ENCODE data around the gene CALML6. TPM values are rescaled to one million over a fixed set of nuclear protein-coding genes. Genes with fewer than 3 reads are reported as not detected.

The CALML6 gene
- polyA plus RNA-seq, 3 donors = 0.24 TPM; not detected in 2

DNA sequence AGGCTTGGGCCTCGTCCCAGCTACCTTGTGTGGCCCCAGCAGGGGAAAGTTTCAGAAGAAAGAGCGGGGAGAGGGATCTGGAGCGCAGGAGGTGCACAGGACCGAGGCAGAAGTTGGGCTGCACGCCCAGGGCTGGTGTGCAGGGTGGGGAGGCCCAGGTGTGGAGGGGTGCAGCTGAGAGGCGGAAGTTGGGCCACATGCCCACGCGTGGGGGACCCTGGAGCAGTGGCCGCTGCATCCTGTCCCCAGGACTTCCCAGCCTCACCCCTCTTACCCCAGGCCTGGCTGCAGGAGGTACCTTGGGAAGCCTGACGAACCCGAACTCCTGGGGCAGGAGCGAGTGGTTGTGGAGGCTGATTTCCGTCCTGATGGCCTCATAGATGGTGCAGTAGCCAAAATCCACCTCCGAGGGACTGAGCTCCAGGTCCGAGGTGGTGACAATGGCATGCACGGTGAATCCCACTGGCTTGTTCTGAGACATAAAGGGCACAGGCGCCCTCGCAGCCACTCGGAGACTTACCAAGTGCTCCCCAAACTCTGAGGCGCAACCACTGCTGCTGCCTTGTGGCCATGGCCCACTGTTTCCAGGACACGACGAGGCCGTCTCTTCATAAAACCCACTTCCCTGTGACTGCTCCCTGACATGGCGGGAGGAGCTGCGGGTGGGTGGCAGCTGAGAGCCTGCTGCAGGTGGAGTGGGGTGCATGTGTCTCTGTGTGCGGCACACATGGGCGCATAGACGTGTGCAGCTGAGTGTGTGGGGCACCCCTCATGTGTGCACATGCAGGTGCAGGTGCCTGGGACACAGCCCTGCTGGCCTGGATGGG is 24.4 kb downstream of the CALML6 start:
- no peak for DNase-seq
- Histone ChIP-seq H3K79me2 (ENCODE audit: insufficient read depth, low read length) (no peaks in the 10 kb centered on the region), H3K27ac (ENCODE audit: low read depth in 1 of 2, low read length in 2 of 2) (no peak overlapping the region), H2AFZ (ENCODE audit: insufficient read depth, low read depth, low read length, poor library complexity, severe bottlenecking) (no peak overlapping the region), H3K27me3 (ENCODE audit: control insufficient read depth in 2 of 2, insufficient read depth in 2 of 2, low read length in 2 of 2) (no peaks in the 10 kb centered on the region), H3K9me3 (replicated peaks in 1 of 2; ENCODE audit: control insufficient read depth in 1 of 2, insufficient read depth in 1 of 2, low read length in 2 of 2) (no peaks in the 10 kb centered on the region), H3K4me1 (ENCODE audit: control insufficient read depth in 1 of 2, insufficient read depth in 2 of 2, low read length in 2 of 2) (peaks cover 6% of the 10 kb centered on the region in 2 donors), H3K4me2 (replicated peaks; ENCODE audit: extremely low read depth, low read length, poor library complexity, severe bottlenecking) (no peak overlapping the region), H3K36me3 (replicated peaks in 1 of 2; ENCODE audit: control insufficient read depth in 1 of 2, insufficient read depth in 2 of 2, low read length in 2 of 2) (no peaks in the 10 kb centered on the region), H3K4me3 (replicated peaks in 1 of 3; ENCODE audit: low read depth in 2 of 3, low read length in 3 of 3) (no peak overlapping the region), H4K20me1 (ENCODE audit: insufficient read depth, low read length) (no peaks in the 10 kb centered on the region), H3K9ac (ENCODE audit: insufficient read depth, low read length, poor library complexity, severe bottlenecking) (no peak overlapping the region)
- no peak overlapping the region for H3K27ac Mint-ChIP-seq
- no peaks in the 10 kb centered on the region for H3K36me3 Mint-ChIP-seq
- peaks cover 4 to 8% (median 5%) of the 10 kb centered on the region in 3 donors for H3K27me3 Mint-ChIP-seq (ENCODE audit: low read depth in 3 of 3)
- no peak overlapping the region for H3K4me3 Mint-ChIP-seq
- WGBS (ENCODE audit: insufficient coverage) = 96% methylated on average over 16 of the region's 28 CpGs
- H3K4me1 Mint-ChIP-seq = peaks cover 6% of the 10 kb centered on the region
- intact Hi-C loops (cut with micrococcal nuclease) = loop anchor here in 1 of 2 donors (5.0 kb wide), 1 partner anchor 108 kb away; no protein-coding TSS in a partner anchor
- TF ChIP-seq, protein P1, sequence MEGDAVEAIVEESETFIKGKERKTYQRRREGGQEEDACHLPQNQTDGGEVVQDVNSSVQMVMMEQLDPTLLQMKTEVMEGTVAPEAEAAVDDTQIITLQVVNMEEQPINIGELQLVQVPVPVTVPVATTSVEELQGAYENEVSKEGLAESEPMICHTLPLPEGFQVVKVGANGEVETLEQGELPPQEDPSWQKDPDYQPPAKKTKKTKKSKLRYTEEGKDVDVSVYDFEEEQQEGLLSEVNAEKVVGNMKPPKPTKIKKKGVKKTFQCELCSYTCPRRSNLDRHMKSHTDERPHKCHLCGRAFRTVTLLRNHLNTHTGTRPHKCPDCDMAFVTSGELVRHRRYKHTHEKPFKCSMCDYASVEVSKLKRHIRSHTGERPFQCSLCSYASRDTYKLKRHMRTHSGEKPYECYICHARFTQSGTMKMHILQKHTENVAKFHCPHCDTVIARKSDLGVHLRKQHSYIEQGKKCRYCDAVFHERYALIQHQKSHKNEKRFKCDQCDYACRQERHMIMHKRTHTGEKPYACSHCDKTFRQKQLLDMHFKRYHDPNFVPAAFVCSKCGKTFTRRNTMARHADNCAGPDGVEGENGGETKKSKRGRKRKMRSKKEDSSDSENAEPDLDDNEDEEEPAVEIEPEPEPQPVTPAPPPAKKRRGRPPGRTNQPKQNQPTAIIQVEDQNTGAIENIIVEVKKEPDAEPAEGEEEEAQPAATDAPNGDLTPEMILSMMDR (IDR thresholded peaks at IDR 0.05) = no peak
- H3K9me3 Mint-ChIP-seq = peaks cover 0 to 6% (median 0%) of the 10 kb centered on the region in 7 donors

DNA sequence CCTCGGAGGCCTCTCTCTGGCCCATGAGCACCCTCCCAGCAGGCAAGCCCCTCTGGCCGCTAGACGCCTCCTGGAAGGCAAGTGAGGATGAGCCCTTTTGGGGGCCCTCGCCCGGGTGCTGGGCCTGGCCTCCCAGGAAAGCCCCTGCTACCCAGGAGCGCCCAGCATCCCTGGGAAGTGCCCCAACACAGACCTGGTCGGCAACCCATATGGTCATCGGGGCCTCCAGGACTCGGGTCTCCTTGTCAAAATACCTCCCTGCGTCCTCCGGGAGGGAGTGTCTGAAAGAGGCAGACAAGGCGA is 25.0 kb downstream of the CALML6 start:
- no peaks in the 10 kb centered on the region for H3K36me3 Mint-ChIP-seq
- WGBS (ENCODE audit: insufficient coverage) = 96% methylated on average over 11 of the region's 12 CpGs

More for the DNA sequence above, 25.0 kb downstream of the CALML6 start:
- Mint-ChIP-seq H3K27me3 (ENCODE audit: low read depth in 3 of 3) (peaks cover 4 to 11% (median 8%) of the 10 kb centered on the region in 3 donors), H3K9me3 (peaks cover 0 to 3% (median 0%) of the 10 kb centered on the region in 7 donors), H3K4me1 (peaks cover 6% of the 10 kb centered on the region), H3K4me3 (no peak overlapping the region), H3K27ac (no peak overlapping the region)
- no peak overlapping the region for H3K4me3 ChIP-seq (replicated peaks in 1 of 3; ENCODE audit: low read depth in 2 of 3, low read length in 3 of 3)
- H2AFZ ChIP-seq (ENCODE audit: insufficient read depth, low read depth, low read length, poor library complexity, severe bottlenecking) = no peak overlapping the region
- H3K4me2 ChIP-seq (replicated peaks; ENCODE audit: extremely low read depth, low read length, poor library complexity, severe bottlenecking) = no peak overlapping the region
- no peaks in the 10 kb centered on the region for H3K36me3 ChIP-seq (replicated peaks in 1 of 2; ENCODE audit: control insufficient read depth in 1 of 2, insufficient read depth in 2 of 2, low read length in 2 of 2)
- H3K9me3 ChIP-seq (replicated peaks in 1 of 2; ENCODE audit: control insufficient read depth in 1 of 2, insufficient read depth in 1 of 2, low read length in 2 of 2) = no peaks in the 10 kb centered on the region
- H3K27me3 ChIP-seq (ENCODE audit: control insufficient read depth in 2 of 2, insufficient read depth in 2 of 2, low read length in 2 of 2) = no peaks in the 10 kb centered on the region
- intact Hi-C loops (cut with micrococcal nuclease) = loop anchor here in 1 of 2 donors (5.0 kb wide), 1 partner anchor 107 kb away; no protein-coding TSS in a partner anchor
- no peaks in the 10 kb centered on the region for H4K20me1 ChIP-seq (ENCODE audit: insufficient read depth, low read length)
- no peak for DNase-seq
- H3K4me1 ChIP-seq (ENCODE audit: control insufficient read depth in 1 of 2, insufficient read depth in 2 of 2, low read length in 2 of 2) = peaks cover 6% of the 10 kb centered on the region in 2 donors
- no peak overlapping the region for H3K27ac ChIP-seq (ENCODE audit: low read depth in 1 of 2, low read length in 2 of 2)
- H3K9ac ChIP-seq (ENCODE audit: insufficient read depth, low read length, poor library complexity, severe bottlenecking) = no peak overlapping the region
- no peaks in the 10 kb centered on the region for H3K79me2 ChIP-seq (ENCODE audit: insufficient read depth, low read length)
- TF ChIP-seq, protein P1 (IDR thresholded peaks at IDR 0.05) = no peak

All from CD14-positive monocyte (primary cell).